Measurements from ENCODE around the gene OR52A1. TPM values are rescaled to one million over a fixed set of nuclear protein-coding genes. Genes with fewer than 3 reads are reported as not detected.

Gene OR52A1
- total and polyA plus RNA-seq, 9 of the 15 experiments (the other 6 are each of a cell fraction or from before 2014, with no cell fraction given): under 0.01 to 0.33 (median 0.13) TPM; not detected in 3

DNA sequence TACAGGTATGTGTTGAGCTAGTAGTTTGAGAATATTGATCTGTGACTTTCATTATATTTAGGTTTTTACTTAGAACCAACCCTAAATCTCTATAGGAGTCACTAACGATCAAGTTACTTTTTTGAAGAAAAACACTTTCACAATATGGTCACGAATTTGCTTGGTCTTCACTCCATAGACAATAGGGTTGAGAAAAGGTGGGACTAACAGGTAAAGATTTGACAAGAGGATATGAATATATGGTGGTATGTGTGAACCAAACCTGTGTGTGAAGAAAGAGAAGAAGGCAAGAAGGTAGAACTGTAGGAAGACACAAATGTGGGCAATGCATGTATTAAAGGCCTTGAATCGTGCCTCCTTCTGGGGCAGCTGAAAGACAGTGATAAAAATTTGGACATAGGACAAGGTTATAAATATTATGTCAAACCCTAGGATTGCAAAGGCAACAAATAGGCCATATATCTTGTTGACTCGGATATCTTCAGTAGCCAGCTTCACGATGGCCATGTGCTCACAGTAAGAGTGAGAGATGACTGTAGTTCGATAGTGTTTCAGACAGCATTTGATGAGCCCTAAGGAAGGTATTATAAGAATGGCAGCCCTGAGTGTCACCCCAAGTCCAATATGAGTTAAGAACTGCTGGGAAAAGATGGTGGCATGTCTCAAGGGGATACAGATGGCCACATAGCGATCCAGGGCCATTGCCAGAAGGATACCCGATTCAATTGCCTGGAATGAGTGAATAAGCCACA, 22.8 kb downstream of the OR52A1 start (continued):
- TF ChIP-seq, protein P1, sequence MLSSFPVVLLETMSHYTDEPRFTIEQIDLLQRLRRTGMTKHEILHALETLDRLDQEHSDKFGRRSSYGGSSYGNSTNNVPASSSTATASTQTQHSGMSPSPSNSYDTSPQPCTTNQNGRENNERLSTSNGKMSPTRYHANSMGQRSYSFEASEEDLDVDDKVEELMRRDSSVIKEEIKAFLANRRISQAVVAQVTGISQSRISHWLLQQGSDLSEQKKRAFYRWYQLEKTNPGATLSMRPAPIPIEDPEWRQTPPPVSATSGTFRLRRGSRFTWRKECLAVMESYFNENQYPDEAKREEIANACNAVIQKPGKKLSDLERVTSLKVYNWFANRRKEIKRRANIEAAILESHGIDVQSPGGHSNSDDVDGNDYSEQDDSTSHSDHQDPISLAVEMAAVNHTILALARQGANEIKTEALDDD (IDR thresholded peaks at IDR 0.05): no peak
- TF ChIP-seq MCM7 (IDR thresholded peaks at IDR 0.05) (no peak), TCF7L2 (IDR thresholded peaks at IDR 0.05; ENCODE audit: low read depth, low read length) (no peak), ZNF354B (CRISPR knock-in tag; IDR thresholded peaks at IDR 0.05) (no peak), ZEB2 (IDR thresholded peaks at IDR 0.05) (no peak), ETS2 (tag; IDR thresholded peaks at IDR 0.05; ENCODE audit: borderline replicate concordance, poor library complexity, severe bottlenecking) (no peak), BCOR (IDR thresholded peaks at IDR 0.05) (0 out of 2 replicates have a peak, but pooled peaks have one; percentile 19), ETV5 (CRISPR knock-in tag; IDR thresholded peaks at IDR 0.05; ENCODE audit: low read depth) (no peak), GATAD2A (IDR thresholded peaks at IDR 0.05) (no peak), ZNF197 (CRISPR knock-in tag; IDR thresholded peaks at IDR 0.05; ENCODE audit: low read depth) (no peak), MYNN (IDR thresholded peaks at IDR 0.05) (no peak; the same call in 1 of the 2 replicates), MYNN (CRISPR knock-in tag; IDR thresholded peaks at IDR 0.05) (no peak), RAD51 (IDR thresholded peaks at IDR 0.05; ENCODE audit: borderline replicate concordance, low read depth) (no peak), TARDBP (IDR thresholded peaks at IDR 0.05) (no peak)
- TF ChIP-seq, protein P2, sequence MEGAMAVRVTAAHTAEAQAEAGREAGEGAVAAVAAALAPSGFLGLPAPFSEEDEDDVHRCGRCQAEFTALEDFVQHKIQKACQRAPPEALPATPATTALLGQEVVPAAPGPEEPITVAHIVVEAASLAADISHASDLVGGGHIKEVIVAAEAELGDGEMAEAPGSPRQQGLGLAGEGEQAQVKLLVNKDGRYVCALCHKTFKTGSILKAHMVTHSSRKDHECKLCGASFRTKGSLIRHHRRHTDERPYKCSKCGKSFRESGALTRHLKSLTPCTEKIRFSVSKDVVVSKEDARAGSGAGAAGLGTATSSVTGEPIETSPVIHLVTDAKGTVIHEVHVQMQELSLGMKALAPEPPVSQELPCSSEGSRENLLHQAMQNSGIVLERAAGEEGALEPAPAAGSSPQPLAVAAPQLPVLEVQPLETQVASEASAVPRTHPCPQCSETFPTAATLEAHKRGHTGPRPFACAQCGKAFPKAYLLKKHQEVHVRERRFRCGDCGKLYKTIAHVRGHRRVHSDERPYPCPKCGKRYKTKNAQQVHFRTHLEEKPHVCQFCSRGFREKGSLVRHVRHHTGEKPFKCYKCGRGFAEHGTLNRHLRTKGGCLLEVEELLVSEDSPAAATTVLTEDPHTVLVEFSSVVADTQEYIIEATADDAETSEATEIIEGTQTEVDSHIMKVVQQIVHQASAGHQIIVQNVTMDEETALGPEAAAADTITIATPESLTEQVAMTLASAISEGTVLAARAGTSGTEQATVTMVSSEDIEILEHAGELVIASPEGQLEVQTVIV (CRISPR knock-in tag; IDR thresholded peaks at IDR 0.05; ENCODE audit: borderline replicate concordance): no peak
- TF ChIP-seq, protein P3, sequence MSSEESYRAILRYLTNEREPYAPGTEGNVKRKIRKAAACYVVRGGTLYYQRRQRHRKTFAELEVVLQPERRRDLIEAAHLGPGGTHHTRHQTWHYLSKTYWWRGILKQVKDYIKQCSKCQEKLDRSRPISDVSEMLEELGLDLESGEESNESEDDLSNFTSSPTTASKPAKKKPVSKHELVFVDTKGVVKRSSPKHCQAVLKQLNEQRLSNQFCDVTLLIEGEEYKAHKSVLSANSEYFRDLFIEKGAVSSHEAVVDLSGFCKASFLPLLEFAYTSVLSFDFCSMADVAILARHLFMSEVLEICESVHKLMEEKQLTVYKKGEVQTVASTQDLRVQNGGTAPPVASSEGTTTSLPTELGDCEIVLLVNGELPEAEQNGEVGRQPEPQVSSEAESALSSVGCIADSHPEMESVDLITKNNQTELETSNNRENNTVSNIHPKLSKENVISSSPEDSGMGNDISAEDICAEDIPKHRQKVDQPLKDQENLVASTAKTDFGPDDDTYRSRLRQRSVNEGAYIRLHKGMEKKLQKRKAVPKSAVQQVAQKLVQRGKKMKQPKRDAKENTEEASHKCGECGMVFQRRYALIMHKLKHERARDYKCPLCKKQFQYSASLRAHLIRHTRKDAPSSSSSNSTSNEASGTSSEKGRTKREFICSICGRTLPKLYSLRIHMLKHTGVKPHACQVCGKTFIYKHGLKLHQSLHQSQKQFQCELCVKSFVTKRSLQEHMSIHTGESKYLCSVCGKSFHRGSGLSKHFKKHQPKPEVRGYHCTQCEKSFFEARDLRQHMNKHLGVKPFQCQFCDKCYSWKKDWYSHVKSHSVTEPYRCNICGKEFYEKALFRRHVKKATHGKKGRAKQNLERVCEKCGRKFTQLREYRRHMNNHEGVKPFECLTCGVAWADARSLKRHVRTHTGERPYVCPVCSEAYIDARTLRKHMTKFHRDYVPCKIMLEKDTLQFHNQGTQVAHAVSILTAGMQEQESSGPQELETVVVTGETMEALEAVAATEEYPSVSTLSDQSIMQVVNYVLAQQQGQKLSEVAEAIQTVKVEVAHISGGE (CRISPR knock-in tag; IDR thresholded peaks at IDR 0.05): peak in 1 of 3 experiments; percentile 55; a peak in 1 of 6 replicates
- TF ChIP-seq, protein P4, sequence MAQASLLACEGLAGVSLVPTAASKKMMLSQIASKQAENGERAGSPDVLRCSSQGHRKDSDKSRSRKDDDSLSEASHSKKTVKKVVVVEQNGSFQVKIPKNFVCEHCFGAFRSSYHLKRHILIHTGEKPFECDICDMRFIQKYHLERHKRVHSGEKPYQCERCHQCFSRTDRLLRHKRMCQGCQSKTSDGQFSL (CRISPR knock-in tag; IDR thresholded peaks at IDR 0.05): no peak
- TF ChIP-seq, protein P4 (tag; IDR thresholded peaks at IDR 0.05): no peak
- TF ChIP-seq, protein P5, sequence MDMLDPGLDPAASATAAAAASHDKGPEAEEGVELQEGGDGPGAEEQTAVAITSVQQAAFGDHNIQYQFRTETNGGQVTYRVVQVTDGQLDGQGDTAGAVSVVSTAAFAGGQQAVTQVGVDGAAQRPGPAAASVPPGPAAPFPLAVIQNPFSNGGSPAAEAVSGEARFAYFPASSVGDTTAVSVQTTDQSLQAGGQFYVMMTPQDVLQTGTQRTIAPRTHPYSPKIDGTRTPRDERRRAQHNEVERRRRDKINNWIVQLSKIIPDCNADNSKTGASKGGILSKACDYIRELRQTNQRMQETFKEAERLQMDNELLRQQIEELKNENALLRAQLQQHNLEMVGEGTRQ (CRISPR knock-in tag; IDR thresholded peaks at IDR 0.05): no peak
